HG02571 (cell line): ENCODE results near the gene HDAC4.

ENCODE experiments used
- ATAC-seq: cut with Tn5 transposase; IDR thresholded peaks from one replicate; pipeline ENCODE4 v1.9.1; 2021; ENCODE audit warnings: mild to moderate bottlenecking, moderate library complexity; ENCODE audit not compliant: unreplicated experiment

Gene HDAC4

DNA sequence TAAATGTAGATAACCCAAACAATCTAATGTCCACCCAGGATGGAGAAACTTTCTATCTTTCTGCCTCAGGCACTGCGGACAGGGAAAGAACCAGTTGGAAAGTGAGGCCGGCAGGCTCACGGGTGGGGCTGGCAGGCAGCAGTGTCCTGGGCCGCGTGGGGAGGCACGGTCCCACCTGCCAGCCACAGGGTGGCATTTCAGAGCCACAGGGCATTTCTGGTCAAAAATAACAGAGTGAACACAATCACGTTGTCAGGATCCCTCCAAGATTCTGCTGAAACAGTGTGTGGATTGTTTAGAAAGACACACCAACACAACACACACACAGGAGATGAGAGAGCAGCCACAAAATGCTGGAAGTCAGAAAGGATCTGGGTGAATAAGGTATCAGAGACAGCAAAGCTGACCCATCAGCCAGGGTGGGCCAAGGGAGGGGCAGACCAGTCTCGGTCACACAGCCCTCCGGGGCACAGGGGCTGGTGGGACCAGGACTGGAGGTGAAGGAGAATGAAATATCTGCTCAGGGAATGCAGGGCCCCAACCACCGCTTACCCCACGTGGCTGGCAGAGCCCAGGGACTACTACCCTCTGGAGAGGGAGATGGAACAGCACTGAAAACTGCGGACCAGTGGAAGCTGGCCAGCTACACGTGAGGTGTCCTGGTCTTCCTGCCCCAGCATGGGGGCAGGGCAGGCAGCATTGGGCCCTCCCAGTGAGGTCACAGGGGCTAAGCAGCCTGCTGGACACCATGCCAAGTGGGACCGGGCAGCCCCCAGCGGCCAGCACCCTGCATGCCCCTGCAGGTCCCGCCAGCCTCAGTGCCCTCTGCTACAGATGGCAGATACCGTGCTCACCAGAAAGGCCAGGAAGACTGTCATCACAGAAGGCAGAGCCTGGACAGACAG, 173.9 kb downstream of the HDAC4 start:
- no peak for ATAC-seq

DNA sequence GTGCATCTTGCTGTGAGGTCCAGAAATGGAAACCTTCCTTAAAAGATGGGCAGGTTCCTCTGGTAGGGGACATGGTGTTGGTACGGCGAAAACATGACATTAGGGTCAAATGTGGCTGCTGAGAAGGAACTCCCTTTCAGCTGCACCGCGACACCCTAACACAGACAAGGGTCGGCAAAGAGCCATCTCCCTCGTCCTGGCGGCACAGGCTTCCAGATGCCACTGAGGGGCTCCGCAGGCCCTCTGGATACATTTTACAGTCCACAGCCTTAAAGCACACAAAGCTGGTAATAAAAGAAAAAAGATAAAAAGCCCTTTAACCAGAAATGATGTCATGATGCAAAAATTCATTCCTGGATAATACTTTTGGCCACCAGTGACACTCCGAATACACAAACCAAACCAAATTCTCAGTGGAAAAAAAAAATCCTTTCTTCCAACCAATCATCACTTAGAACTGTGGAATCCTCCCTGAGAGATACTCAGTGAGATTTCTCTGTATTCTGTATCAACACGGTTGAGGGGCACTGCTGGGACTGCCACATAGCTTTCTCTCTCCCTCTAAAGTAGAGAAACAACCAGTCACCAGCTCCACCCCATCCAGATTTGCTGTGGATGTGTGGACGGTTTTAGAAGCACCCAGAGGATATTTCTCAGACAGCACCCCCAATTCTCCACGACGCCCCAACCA, 174.8 kb downstream of the HDAC4 start:
- ATAC-seq = no peak

GRCh38 chr2:239225371-239225851, 175.4 kb downstream of the HDAC4 start:
- no peak for ATAC-seq

DNA sequence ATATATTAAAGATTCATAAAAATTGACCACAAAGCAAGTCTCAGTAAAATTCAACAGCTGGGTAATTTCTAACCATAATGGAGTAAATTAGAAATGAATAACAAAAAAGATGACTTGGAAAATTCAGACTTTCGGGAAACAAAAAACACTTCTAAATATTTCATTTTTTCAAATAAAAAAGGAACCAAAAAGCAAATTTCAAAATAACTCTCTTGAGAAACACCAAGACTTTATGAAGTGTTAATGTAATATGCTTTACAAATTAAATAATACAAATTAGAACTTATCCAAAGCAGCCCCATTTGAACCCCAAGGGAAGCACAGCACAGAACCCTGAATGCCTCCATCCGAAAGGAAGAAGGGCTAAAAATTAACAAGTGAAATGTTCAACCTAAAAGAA, 175.9 kb downstream of the HDAC4 start:
- no peak for ATAC-seq

- ATAC-seq = no peak
These were observed 176.6 kb downstream of the HDAC4 start for GRCh38 chr2:239224199-239224570.

DNA sequence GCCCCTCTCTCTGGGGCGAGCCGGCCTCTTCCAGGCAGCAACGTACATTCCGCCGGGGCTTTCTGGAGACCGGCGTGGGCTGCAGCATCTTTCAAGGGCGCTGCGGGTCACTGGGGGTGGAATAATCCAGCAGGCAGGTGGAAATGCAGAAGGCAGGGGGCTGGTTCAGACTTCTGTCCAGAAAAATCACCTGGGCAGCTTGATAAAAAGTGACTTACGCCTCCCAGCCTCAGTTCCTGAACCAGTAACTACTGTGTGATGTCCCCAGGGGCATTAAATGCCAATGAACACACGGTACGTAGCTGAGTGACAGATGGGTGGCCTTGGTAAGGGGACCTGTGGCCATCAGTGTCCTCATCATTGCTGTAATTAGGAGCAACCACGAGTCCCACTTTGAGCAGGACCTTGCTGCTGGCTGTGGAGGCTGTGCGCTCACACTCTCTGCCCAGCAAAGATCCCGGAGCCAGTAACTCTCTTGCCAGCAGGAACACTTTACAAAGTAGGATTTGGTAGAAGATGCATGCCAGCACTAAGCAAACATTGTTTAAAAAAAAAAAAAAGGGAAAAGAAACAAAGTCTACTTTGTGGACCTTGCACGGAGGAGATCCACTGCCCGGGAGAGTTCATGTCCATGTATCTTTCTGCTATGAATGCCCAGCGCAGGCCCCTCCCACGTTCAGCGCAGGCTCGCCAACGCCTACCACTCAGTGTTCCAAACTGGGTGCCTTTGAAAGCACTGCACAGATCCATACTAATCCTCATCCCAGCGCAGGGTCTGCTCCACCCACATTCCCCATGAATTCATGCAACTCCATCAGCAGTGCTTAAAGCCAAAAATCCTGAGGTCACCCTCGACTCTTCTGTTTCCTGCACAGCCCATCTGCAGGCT, 177.3 kb downstream of the HDAC4 start:
- no peak for ATAC-seq

DNA sequence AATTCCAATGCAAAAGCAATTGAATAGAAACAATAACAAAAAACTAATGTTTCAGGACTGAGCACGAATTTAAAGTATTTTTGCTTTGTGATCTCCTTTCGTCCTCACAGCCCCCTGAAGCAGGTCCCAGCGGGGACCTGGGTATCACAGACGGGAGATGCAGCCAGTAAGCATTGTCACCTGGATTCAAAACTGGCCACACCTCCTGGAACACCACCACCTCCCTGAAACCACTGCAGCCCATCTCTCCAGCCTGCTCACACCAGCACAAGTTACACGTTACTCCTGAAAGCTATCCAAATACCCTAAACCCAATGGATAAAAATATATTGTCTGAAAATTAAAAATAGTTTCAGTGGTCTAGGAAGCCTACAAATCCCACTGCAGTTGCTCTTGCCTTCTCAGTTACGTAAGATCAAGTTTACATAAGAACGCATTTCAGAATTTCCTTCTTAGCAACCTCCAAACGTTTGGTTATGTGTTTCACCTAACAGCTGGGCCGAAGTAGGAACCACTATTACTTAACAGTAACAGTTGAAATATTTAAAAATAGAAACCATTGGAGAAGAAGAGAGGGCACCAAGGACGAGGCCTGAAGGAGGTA, 178.0 kb downstream of the HDAC4 start:
- ATAC-seq = no peak

DNA sequence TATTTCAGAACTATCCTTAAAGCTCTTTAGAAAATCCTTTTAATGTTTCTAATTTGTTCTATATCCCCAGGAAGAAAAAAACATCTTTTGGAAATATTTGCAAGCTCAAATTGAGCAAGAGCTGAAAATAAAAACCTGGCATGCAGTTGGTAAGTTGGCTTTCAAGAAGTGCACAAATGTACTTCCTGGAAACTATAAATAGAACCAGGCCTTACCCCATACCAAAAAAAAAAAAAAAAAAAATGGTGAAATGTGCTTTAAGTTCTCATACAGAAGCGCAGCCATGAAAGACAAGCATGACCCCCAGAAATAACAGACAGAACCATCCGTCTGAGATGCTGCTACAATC, 178.5 kb downstream of the HDAC4 start:
- ATAC-seq = no peak

GRCh38 chr2:239220981-239221396, 179.8 kb downstream of the HDAC4 start:
- no peak for ATAC-seq

DNA sequence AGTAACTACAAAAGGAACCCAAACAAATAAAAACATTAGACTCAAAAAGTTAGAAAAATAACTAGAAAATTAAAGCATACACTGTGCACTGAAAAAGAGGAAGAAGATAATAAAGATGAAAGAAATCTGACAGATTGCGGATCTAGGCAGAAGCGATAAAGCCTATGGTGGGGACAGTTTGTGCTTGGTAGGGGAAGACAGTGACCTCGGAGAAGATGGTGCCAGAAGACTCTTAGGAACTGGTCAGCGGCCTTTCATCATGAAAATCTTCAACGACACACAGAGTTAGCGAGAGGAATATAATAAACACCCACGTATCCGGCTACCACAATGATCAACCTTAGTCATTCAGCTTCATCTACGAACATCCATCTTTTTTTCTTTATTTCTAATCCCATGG, 180.5 kb downstream of the HDAC4 start:
- ATAC-seq = no peak

GRCh38 chr2:239216614-239217273, 184.1 kb downstream of the HDAC4 start:
- ATAC-seq = no peak

- ATAC-seq = no peak
These were observed 184.7 kb downstream of the HDAC4 start for GRCh38 chr2:239215988-239216613.

GRCh38 chr2:239215136-239215925, 185.5 kb downstream of the HDAC4 start:
- no peak for ATAC-seq

GRCh38 chr2:239214725-239215124, 186.1 kb downstream of the HDAC4 start:
- no peak for ATAC-seq

DNA sequence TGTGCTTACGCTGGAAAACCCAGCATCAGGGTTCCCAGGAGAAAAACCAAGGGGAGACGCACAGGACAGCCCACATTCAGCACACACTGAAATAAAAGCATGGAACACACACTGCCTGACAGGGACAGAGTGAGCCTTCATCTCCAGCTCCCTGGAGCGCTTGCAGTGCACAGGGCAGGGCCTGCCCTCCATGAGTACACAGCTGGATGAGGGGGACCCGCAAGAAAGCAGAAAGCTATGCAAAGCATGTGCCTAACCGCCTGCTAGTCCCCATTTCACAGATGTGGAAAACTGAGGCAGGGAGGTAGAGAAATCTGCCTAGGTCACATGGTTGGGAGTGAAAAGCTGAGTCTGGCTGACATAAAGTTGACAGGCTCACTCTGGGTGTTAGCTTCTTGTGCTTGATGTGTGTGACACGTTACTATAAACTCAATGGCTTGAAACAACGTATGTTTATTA, 187.1 kb downstream of the HDAC4 start:
- ATAC-seq = no peak

DNA sequence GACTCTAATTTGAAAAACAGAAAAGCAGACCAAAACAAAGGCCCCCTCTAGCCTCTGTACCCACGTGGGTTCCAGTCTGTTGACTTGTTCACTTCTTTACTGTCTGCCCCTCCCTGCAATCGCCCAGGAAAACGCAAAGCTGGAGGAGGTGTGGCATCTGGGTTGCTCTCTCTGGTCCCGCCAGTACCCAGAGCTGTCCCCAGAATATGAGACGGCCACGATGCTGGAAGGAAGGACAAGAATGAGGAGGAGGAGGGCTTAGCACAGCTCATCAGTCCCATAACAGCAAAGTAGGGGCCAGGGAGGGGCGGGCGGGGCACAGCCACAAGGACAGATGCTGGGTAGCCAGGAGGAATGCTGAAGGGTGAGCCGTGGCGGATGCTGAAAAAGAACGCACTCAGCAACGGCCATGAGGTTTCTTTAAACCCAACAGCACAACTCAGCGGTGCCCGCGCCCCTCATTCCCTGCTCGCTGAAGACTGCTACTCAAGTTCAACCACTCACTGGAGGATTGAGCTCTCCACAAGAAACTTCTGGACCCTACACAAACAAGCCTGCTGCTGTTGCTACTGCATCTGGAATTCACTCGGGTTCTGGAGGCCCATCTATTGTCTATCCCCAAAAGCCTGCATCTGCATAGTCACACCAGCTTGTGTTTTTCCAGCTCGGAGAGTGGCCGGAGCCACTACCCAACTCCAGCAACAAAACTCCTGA, 187.7 kb downstream of the HDAC4 start:
- no peak for ATAC-seq

- ATAC-seq = no peak
These were observed 188.5 kb downstream of the HDAC4 start for GRCh38 chr2:239212121-239212928.
